AG04450 (cell line): ENCODE results near the gene RAPGEF5. TPM values are rescaled to one million over a fixed set of nuclear protein-coding genes. Genes with fewer than 3 reads are reported as not detected.

Source experiments
- CTCF ChIA-PET: fragments of 300-600, 350-600 bp; formaldehyde crosslinking; extraction: SDS; loops from one replicate; lab custom pipeline; 2022; ENCODE audit warnings: antibody characterized with exemption, inconsistent platforms; lab: Charles Lee
- POLR2A ChIA-PET: fragments of 350-600 bp; formaldehyde crosslinking; extraction: SDS; loops from one replicate; lab custom pipeline; 2021; ENCODE audit warnings: antibody characterized with exemption, inconsistent platforms; lab: Yijun Ruan, JAX
- DNase-seq: peaks from one replicate; pipeline ENCODE4 v3.0.0-alpha.2; 2011; ENCODE audit warnings: low read depth, low spot score
- H3K27ac ChIP-seq: one replicate; pipeline ENCODE4 v1.5.1; 2012; ENCODE audit warnings: low read depth, low read length, control low read depth
- H3K27me3 ChIP-seq: one replicate; pipeline ENCODE4 v1.6.0; 2012; ENCODE audit warnings: low read length; ENCODE audit not compliant: control insufficient read depth, insufficient read depth
- H3K4me3 ChIP-seq: 2 replicates; pipeline ENCODE4 v1.5.1; 2011; ENCODE audit warnings: mild to moderate bottlenecking, low read depth, low read length, control low read depth
- H3K9me3 ChIP-seq: 2 replicates; pipeline ENCODE4 v1.5.1; 2012; ENCODE audit warnings: low read length; ENCODE audit not compliant: control insufficient read depth, insufficient read depth
- CTCF ChIP-seq: IDR thresholded peaks from 2 replicates; pipeline ENCODE4 v1.5.1; 2011; ENCODE audit warnings: low read depth, low read length, control low read depth, inconsistent platforms
- polyA plus RNA-seq: library from polyadenylated mRNA; depleted of rRNA; stranded (reverse); fragments of >200 nt; gene quantifications from 2 replicates; pipeline ENCODE4 v1.2.3, GENCODE V29; 2011

Gene RAPGEF5
- polyA plus RNA-seq, 1 experiment = 0.16 TPM

GRCh38 chr7:22230238-22230637 lies 126.7 kb downstream of the RAPGEF5 start:
- Histone ChIP-seq H3K9me3 (no peaks in the 10 kb centered on the region), H3K4me3 (no peak overlapping the region), H3K27me3 (no peaks in the 10 kb centered on the region), H3K27ac (no peak overlapping the region)
- ChIA-PET POLR2A (no interaction called here), CTCF (no interaction called here)
- no peak for DNase-seq
- TF ChIP-seq CTCF = no peak

- H3K27me3 ChIP-seq = no peaks in the 10 kb centered on the region
- no peak for DNase-seq
- H3K4me3 ChIP-seq = no peak overlapping the region
- CTCF ChIA-PET = no interaction called here
- POLR2A ChIA-PET = no interaction called here
- no peaks in the 10 kb centered on the region for H3K9me3 ChIP-seq
- no peak for TF ChIP-seq CTCF
- H3K27ac ChIP-seq = no peak overlapping the region
Observed at GRCh38 chr7:22229148-22229547, 127.8 kb downstream of the RAPGEF5 start.

- TF ChIP-seq CTCF = no peak
- no peak overlapping the region for H3K4me3 ChIP-seq
- H3K27ac ChIP-seq = no peak overlapping the region
- DNase-seq = no peak
- no peaks in the 10 kb centered on the region for H3K27me3 ChIP-seq
- ChIA-PET POLR2A (no interaction called here), CTCF (no interaction called here)
- no peaks in the 10 kb centered on the region for H3K9me3 ChIP-seq
Observed at GRCh38 chr7:22223807-22224206, 133.1 kb downstream of the RAPGEF5 start.

GRCh38 chr7:22220941-22221340 lies 136.0 kb downstream of the RAPGEF5 start:
- no peak for DNase-seq
- TF ChIP-seq CTCF = no peak
- ChIA-PET POLR2A (no interaction called here), CTCF (no interaction called here)
- H3K9me3 ChIP-seq = no peaks in the 10 kb centered on the region
- H3K4me3 ChIP-seq = no peak overlapping the region
- no peaks in the 10 kb centered on the region for H3K27me3 ChIP-seq
- H3K27ac ChIP-seq = no peak overlapping the region

- no peak for TF ChIP-seq CTCF
- ChIA-PET POLR2A (interaction anchor here (0.6 kb wide), 1 partner anchor 213 kb away, joined by 4 read pairs; no protein-coding TSS in a partner anchor), CTCF (no interaction called here)
- no peaks in the 10 kb centered on the region for H3K9me3 ChIP-seq
- no peaks in the 10 kb centered on the region for H3K27me3 ChIP-seq
- no peak overlapping the region for H3K4me3 ChIP-seq
- no peak overlapping the region for H3K27ac ChIP-seq
- no peak for DNase-seq
Observed at GRCh38 chr7:22219739-22220493, 137.0 kb downstream of the RAPGEF5 start.
